Activated CD8-positive, alpha-beta memory T cell treated with anti-CD3 and anti-CD28 coated beads, Interleukin-2, amount 50 U/mL, for 4 hours (primary cell): ENCODE measurements around the gene CCDC136.

Experiments used
- DNase-seq: peaks from one replicate; pipeline ENCODE4 v3.0.0-alpha.2; 2020

The CCDC136 gene

GRCh38 chr7:128833148-128833945, 41.6 kb downstream of the CCDC136 start:
- DNase-seq: no peak

DNA sequence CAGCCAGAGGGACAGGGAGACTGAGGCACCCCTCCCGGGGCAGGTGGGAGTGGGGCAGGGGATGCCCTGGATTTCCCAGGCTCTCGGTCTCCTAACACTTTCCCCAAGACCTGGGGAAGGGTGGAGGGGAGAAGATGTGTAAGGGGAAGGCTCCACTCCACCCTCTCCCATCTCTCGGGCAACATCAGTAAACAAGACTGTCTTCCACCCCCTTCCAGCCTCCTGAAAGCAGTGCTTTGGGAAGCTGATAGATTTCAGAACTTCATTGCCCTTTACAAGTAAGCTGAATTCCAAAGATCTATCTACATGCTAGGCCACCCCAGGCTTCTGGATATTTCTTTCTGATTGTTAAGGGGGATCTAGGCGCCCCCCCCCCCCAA, 42.2 kb downstream of the CCDC136 start:
- no peak for DNase-seq

- DNase-seq: no peak
Measured at GRCh38 chr7:128835231-128835751, 43.5 kb downstream of the CCDC136 start.

DNA sequence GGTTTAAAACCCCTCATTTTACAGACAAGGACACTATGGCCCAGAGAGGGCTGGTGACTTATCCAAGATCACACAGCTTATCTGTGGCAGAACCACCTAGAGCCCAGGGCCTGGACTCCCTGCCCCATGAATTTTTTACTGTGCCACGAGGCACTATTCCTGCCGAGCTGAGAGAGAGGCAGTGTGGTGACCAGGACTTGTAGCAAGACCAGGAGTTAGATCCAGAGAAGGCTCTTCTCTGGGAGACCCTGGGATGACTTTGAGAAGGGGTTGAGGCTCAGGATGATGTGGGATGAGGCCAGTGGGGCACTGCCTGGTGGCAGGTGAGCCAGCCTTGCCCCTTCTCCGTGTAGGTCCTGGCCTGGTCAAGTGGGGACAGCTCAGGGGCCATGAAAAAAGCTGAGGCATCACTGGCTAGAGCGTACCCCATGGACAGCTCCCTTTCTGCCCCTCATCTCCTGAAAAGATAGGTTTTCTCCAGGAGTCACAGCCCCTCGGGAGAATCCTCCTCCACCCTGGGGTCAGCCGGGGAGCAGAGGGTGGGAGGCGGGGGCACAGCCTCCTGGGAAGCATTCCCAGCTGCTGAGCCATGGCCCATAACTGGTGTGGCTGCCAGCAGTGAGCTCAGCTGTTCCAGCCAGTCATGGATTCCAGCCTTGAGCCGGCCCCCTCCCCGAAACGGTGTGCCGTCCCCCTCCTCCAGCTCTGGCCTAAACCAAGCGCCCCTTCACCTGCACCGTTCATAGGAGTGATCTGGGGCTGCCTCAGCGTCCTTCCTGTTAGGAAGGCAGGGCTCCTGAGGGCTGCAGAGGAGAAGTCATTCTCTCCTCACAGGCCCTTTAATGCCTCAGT, 44.2 kb downstream of the CCDC136 start:
- DNase-seq: no peak

DNA sequence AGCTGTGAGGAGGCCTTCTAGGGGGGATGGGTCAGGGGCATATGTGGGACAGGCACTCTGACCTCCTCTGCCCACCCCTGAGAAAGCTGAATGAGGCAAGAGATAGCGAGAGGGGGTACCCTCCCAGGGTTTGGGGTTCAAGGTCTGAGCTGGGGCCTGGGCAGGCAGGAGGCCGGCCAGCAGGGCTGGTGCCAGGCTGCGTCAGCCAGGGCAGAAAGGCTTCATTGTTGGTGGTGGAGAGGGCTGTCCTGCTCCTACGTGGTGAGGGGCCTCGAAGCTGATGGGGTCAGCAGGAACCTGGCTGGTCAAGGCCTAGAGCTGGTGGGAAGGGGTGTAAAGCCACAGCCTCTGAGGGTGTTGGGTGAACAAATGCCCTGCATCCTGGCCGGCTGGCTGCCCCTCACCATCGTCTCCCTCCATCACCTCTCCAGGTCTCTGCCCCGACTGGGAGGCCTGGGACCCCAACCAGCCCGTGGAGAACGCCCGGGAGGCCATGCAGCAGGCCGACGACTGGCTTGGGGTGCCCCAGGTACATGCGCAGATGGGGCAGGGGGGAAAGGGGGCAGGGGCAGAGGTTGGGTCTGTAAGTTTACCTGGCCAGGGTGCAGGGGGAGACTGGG, 45.1 kb downstream of the CCDC136 start:
- DNase-seq: no peak

GRCh38 chr7:128837521-128837921, 45.8 kb downstream of the CCDC136 start:
- no peak for DNase-seq

DNA sequence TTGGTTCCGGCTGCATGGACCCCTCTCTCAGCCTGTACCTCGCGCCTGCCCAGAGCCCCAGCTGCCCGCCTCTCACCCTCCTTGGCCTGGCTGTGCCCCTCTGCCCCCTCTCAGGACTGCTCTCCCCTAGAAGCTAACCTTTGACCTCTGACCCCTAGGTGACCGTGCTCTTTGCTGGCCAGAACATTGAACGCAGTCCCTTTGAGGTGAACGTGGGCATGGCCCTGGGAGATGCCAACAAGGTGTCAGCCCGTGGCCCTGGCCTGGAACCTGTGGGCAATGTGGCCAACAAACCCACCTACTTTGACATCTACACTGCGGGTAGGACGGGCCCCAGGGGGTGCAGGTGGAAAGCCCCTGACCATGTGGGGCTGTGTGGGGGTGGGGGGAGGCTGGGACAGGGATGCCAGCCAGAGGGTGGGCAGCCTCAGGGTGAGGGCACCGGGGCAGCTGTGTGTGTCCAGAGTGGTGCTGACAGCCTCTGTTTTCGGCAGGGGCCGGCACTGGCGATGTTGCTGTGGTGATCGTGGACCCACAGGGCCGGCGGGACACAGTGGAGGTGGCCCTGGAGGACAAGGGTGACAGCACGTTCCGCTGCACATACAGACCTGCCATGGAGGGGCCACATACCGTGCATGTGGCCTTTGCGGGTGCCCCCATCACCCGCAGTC, 46.5 kb downstream of the CCDC136 start:
- DNase-seq: no peak

GRCh38 chr7:128838981-128839731, 47.4 kb downstream of the CCDC136 start:
- no peak for DNase-seq

GRCh38 chr7:128839751-128840177, 48.0 kb downstream of the CCDC136 start:
- no peak for DNase-seq

GRCh38 chr7:128840326-128841170, 48.8 kb downstream of the CCDC136 start:
- no peak for DNase-seq

DNA sequence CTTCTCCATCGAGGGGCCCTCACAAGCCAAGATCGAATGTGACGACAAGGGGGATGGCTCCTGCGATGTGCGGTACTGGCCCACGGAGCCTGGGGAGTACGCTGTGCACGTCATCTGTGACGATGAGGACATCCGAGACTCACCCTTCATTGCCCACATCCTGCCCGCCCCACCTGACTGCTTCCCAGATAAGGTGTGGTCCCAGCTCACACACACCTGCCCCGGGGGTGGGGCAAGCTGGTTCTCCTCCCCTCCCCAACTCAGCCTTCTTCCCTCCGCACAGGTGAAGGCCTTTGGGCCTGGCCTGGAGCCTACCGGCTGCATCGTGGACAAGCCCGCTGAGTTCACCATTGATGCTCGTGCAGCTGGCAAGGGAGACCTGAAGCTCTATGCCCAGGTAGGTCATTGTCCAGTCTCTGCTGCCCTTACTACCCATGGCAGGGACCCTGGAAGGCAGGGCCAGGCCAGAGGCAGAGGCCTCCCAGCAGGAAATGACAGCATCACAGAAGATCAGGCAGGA, 49.5 kb downstream of the CCDC136 start:
- no peak for DNase-seq

DNA sequence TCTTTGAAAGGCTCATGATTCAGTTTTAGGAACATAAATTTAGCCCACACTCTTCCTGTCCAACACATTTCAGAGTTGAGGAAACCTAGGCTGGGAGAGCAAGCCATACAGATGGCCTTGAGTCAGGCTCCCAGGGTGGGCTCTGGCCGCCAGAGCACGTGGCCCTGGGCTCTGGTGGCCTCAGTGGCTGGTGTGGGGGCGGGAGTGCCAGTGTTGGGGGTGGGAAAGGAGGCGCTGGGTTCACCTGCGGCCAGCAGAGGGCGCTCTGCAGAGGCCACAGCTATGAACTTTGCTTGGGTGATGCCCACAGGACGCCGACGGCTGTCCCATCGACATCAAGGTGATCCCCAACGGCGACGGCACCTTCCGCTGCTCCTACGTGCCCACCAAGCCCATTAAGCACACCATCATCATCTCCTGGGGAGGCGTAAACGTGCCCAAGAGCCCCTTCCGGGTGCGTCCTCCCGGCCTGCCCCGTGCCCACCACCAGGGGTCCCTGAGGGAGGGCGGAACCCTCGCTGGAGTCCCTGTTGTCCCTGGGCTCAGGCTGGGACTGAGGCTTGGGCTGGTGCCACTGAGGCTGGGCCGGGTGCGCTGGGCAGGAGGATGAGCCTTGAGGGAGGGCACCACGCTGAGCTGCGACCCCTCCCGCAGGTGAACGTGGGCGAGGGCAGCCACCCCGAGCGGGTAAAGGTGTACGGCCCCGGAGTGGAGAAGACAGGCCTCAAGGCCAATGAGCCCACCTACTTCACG, 50.3 kb downstream of the CCDC136 start:
- DNase-seq: peak; percentile 53

DNA sequence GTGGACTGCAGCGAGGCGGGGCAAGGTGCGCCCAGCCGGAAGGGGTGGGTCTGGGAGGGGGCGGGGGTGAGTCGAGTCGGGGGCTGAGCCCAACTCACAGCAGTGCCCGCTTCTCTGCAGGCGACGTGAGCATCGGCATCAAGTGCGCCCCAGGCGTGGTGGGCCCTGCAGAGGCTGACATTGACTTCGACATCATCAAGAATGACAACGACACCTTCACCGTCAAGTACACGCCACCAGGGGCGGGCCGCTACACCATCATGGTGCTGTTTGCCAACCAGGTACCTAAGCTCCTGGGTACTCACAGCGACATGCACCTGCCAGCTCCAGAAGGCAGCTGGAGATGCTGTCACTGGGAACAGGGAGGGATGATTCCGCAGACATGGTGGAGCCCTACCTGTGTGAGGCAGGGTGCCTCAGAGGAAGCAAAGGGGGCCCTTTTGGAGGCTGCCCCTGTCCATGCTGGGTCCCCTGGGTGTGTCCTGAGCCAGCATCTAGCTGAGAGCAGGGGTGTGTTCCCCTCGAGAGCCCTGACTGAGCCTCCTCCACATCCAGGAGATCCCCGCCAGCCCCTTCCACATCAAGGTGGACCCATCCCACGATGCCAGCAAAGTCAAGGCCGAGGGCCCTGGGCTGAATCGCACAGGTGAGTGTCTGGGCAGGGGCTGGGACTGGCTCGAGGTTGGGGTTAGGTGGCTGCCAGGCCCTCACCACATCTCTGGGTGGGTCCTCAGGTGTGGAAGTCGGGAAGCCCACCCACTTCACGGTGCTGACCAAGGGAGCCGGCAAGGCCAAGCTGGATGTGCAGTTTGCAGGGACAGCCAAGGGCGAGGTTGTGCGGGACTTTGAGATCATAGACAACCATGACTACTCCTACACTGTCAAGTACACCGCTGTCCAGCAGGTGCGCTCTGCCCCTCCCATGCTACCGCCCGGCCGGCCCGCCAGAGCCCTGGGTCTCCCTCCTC, 51.2 kb downstream of the CCDC136 start:
- DNase-seq: no peak

DNA sequence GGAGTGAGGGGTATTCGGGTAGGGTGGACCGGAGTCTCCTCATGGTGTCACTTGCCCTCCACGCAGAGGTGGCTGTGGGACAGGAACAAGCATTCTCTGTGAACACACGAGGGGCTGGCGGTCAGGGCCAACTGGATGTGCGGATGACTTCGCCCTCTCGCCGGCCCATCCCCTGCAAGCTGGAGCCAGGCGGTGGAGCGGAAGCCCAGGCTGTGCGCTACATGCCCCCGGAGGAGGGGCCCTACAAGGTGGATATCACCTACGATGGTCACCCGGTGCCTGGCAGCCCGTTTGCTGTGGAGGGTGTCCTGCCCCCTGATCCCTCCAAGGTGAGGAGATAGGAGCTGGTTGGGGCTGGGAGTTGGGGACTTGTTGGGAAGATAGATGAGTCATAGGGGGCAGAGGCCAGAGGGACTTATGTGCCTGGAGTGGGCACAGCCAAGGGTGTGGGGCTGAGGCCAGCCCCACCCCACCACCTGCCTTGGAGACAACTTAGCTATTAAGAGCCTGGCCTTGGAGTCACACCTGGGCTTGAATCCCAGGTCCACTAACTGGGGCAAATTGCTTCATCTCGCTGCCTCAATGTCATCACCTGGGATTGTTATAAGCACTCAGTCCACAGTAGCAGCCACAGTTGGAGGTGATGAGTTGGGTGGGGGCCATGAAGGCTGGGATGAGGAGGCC, 52.3 kb downstream of the CCDC136 start:
- no peak for DNase-seq

DNA sequence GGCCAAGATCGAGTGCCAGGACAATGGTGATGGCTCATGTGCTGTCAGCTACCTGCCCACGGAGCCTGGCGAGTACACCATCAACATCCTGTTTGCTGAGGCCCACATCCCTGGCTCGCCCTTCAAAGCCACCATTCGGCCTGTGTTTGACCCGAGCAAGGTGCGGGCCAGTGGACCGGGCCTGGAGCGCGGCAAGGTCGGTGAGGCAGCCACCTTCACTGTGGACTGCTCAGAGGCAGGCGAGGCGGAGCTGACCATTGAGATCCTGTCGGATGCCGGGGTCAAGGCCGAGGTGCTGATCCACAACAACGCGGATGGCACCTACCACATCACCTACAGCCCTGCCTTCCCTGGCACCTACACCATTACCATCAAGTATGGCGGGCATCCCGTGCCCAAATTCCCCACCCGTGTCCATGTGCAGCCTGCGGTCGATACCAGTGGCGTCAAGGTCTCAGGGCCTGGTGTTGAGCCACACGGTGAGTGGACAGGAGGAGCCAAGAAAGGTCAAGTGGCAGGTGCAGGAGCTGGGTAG, 53.1 kb downstream of the CCDC136 start:
- no peak for DNase-seq

DNA sequence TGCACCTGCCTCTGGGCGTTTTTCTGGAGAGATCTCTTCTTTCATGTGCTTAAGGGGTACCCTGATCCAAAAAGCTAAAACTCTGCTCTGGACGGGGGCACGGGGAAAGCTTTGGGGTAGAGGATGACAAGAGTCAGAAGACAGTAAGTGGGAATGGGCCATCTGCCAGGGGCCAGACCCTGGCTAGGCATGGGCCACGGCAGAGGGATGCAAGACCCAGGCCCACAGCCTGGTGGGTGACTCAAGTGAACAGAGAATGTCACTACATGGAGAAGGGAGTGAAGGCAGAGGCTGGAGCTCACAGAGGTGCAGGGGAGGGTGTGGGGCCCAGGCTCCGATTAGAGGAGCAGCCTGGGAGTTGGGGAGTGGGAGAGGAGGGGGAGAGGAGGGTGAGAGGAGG, 53.7 kb downstream of the CCDC136 start:
- DNase-seq: no peak

GRCh38 chr7:128845987-128846386, 54.2 kb downstream of the CCDC136 start:
- no peak for DNase-seq
